ENCODE data around the gene ZNF827.

ZNF827 gene

GRCh38 chr4:145818011-145818410 is 120.6 kb downstream of the ZNF827 start:
- no peak for TF ChIP-seq NFIC (IDR thresholded peaks at IDR 0.05)
- TF ChIP-seq TEAD4 (IDR thresholded peaks at IDR 0.05), result no peak
- no peak for TF ChIP-seq RAD21 (IDR thresholded peaks at IDR 0.05; ENCODE audit: low read depth)
- TF ChIP-seq MAX (IDR thresholded peaks at IDR 0.05), result no peak
- no peak for TF ChIP-seq ZBTB7A (IDR thresholded peaks at IDR 0.05; ENCODE audit: low read depth)
- no peak for TF ChIP-seq YY1 (IDR thresholded peaks at IDR 0.05; ENCODE audit: low read depth)
- no peak for TF ChIP-seq FOXM1 (IDR thresholded peaks at IDR 0.05; ENCODE audit: borderline replicate concordance, low read depth)
- no peak for TF ChIP-seq EGR1 (IDR thresholded peaks at IDR 0.05)
- no peak for TF ChIP-seq EP300 (IDR thresholded peaks at IDR 0.05; ENCODE audit: borderline replicate concordance)
- no peak for TF ChIP-seq TAF1 (IDR thresholded peaks at IDR 0.05; ENCODE audit: low read depth)
- TF ChIP-seq USF1 (IDR thresholded peaks at IDR 0.05), result no peak
- no peak for TF ChIP-seq CEBPB (IDR thresholded peaks at IDR 0.05)
- no peak for TF ChIP-seq CREB1 (IDR thresholded peaks at IDR 0.05; ENCODE audit: low read depth)
- TF ChIP-seq TCF12 (IDR thresholded peaks at IDR 0.05; ENCODE audit: low read depth), result no peak
- no peak for TF ChIP-seq REST (IDR thresholded peaks at IDR 0.05; ENCODE audit: low read depth)

GRCh38 chr4:145816091-145816490 is 122.5 kb downstream of the ZNF827 start:
- no peak for TF ChIP-seq NFIC (IDR thresholded peaks at IDR 0.05)
- TF ChIP-seq YY1 (IDR thresholded peaks at IDR 0.05; ENCODE audit: low read depth), result no peak
- TF ChIP-seq REST (IDR thresholded peaks at IDR 0.05; ENCODE audit: low read depth), result no peak
- TF ChIP-seq ZBTB7A (IDR thresholded peaks at IDR 0.05; ENCODE audit: low read depth), result no peak
- TF ChIP-seq CEBPB (IDR thresholded peaks at IDR 0.05), result no peak
- TF ChIP-seq USF1 (IDR thresholded peaks at IDR 0.05), result no peak
- TF ChIP-seq MAX (IDR thresholded peaks at IDR 0.05), result no peak
- no peak for TF ChIP-seq TAF1 (IDR thresholded peaks at IDR 0.05; ENCODE audit: low read depth)
- TF ChIP-seq CREB1 (IDR thresholded peaks at IDR 0.05; ENCODE audit: low read depth), result no peak
- no peak for TF ChIP-seq EP300 (IDR thresholded peaks at IDR 0.05; ENCODE audit: borderline replicate concordance)

- TF ChIP-seq TAF1 (IDR thresholded peaks at IDR 0.05; ENCODE audit: low read depth) (no peak), FOXM1 (IDR thresholded peaks at IDR 0.05; ENCODE audit: borderline replicate concordance, low read depth) (no peak)
Observed at GRCh38 chr4:145815626-145816025, 123.0 kb downstream of the ZNF827 start.

GRCh38 chr4:145815027-145815612 is 123.5 kb downstream of the ZNF827 start:
- TF ChIP-seq NFIC (IDR thresholded peaks at IDR 0.05) (no peak), YY1 (IDR thresholded peaks at IDR 0.05; ENCODE audit: low read depth) (no peak)

GRCh38 chr4:145814246-145814645 is 124.4 kb downstream of the ZNF827 start:
- TF ChIP-seq NFIC (IDR thresholded peaks at IDR 0.05) (no peak), CEBPB (IDR thresholded peaks at IDR 0.05) (no peak), USF1 (IDR thresholded peaks at IDR 0.05) (no peak), TCF12 (IDR thresholded peaks at IDR 0.05; ENCODE audit: low read depth) (no peak), REST (IDR thresholded peaks at IDR 0.05; ENCODE audit: low read depth) (no peak), FOXM1 (IDR thresholded peaks at IDR 0.05; ENCODE audit: borderline replicate concordance, low read depth) (no peak), RAD21 (IDR thresholded peaks at IDR 0.05; ENCODE audit: low read depth) (no peak), CREB1 (IDR thresholded peaks at IDR 0.05; ENCODE audit: low read depth) (no peak), EP300 (IDR thresholded peaks at IDR 0.05; ENCODE audit: borderline replicate concordance) (no peak), YY1 (IDR thresholded peaks at IDR 0.05; ENCODE audit: low read depth) (no peak), EGR1 (IDR thresholded peaks at IDR 0.05) (no peak), TEAD4 (IDR thresholded peaks at IDR 0.05) (no peak), MAX (IDR thresholded peaks at IDR 0.05) (no peak), TAF1 (IDR thresholded peaks at IDR 0.05; ENCODE audit: low read depth) (no peak), ZBTB7A (IDR thresholded peaks at IDR 0.05; ENCODE audit: low read depth) (no peak)
